HCT116 (cell line): ENCODE results near the gene ATP1B3. TPM values are rescaled to one million over a fixed set of nuclear protein-coding genes. Genes with fewer than 3 reads are reported as not detected.

Experiments used
- ATAC-seq: fragments of 200-7000 bp; cut with Tn5 transposase; 2 replicates; pipeline ENCODE4 v1.9.1; 2020; ENCODE audit warnings: mild to moderate bottlenecking, moderate library complexity
- BruUV-seq: library from RNA; stranded (reverse); fragments of 400-500 nt; replicated peaks from 2 replicates; lab custom pipeline; 2021; lab: Mats Ljungman, UMichigan
- CTCF ChIA-PET: fragments of 300-600 bp; sonication (Branson Sonifier 250); formaldehyde crosslinking; loops from one replicate; lab custom pipeline; 2021; ENCODE audit warnings: antibody characterized with exemption; lab: Charles Lee
- POLR2A ChIA-PET: fragments of 300-600, 350-600 bp; sonication (Branson Sonifier 250); formaldehyde crosslinking; loops from one replicate; lab custom pipeline; 2021; ENCODE audit warnings: antibody characterized with exemption; lab: Charles Lee
- RAD21 ChIA-PET, 2 experiments: fragments of 300-600 bp; sonication (Branson Sonifier 250); formaldehyde crosslinking; loops; one replicate each; lab custom pipeline; 2023; ENCODE audit warnings: low total read pairs in 2 of 2; ENCODE audit not compliant: uncharacterized antibody in 2 of 2, unreplicated experiment in 2 of 2, low non-redundant PET in 1 of 2; lab: Charles Lee
- DNase-seq: peaks from one replicate; pipeline ENCODE4 v3.0.0-alpha.2; 2010; ENCODE audit warnings: low read depth, low spot score
- H2AFZ ChIP-seq: fragments of 200-600 bp; shearing (Covaris generic), sonication (generic); 2 replicates; pipeline ENCODE4 v1.6.1; 2017; ENCODE audit warnings: low read depth, mixed run types, mixed read lengths, antibody characterized with exemption, low read length; ENCODE audit not compliant: poor library complexity, severe bottlenecking
- H3K27ac ChIP-seq: 2 replicates; pipeline ENCODE4 v1.5.1; 2012; ENCODE audit warnings: low read depth, low read length
- H3K27me3 ChIP-seq: fragments of 200-600 bp; sonication (generic); 2 replicates; pipeline ENCODE4 v1.6.1; 2016; ENCODE audit warnings: mixed run types, low read length, mixed read lengths; ENCODE audit not compliant: insufficient read depth
- H3K36me3 ChIP-seq, 2 experiments: fragments of 200-500 bp in 1 of 2; fragments of 200-600 bp in 1 of 2; sonication (Bioruptor generic) in 1 of 2; sonication (generic) in 1 of 2; 2 replicates each; pipeline versions ENCODE4 v1.5.1 to v1.6.1; 2014 to 2016; ENCODE audit warnings: low read length in 2 of 2, inconsistent platforms in 1 of 2, mixed read lengths in 1 of 2, mixed run types in 1 of 2; ENCODE audit not compliant: insufficient read depth in 2 of 2, control insufficient read depth in 1 of 2
- H3K4me1 ChIP-seq, 2 experiments: fragments of 200-600 bp in 1 of 2; sonication (generic) in 1 of 2; 2 replicates each; pipeline versions ENCODE4 v1.5.1 to v1.6.1; 2012 to 2017; ENCODE audit warnings: low read length in 2 of 2, inconsistent platforms in 1 of 2, mild to moderate bottlenecking in 1 of 2, mixed read lengths in 1 of 2, mixed run types in 1 of 2, moderate library complexity in 1 of 2; ENCODE audit not compliant: insufficient read depth in 2 of 2, control insufficient read depth in 1 of 2
- H3K4me2 ChIP-seq: fragments of 200-600 bp; sonication (generic); 2 replicates; pipeline ENCODE4 v1.6.1; 2017; ENCODE audit warnings: mixed run types, low read length, mixed read lengths
- H3K4me3 ChIP-seq, 2 experiments: fragments of 200-600 bp in 1 of 2; sonication (generic) in 1 of 2; replicated peaks in 1 of 2; 2 replicates each; pipeline ENCODE4 v1.5.1; 2011 to 2016; ENCODE audit warnings: low read length in 2 of 2, control low read depth in 1 of 2, low read depth in 1 of 2, mild to moderate bottlenecking in 1 of 2, mixed read lengths in 1 of 2, mixed run types in 1 of 2
- H3K79me2 ChIP-seq: fragments of 200-600 bp; sonication (generic); 2 replicates; pipeline ENCODE4 v1.6.1; 2017; ENCODE audit warnings: mild to moderate bottlenecking, mixed run types, low read length, moderate library complexity, mixed read lengths; ENCODE audit not compliant: insufficient read depth
- H3K9ac ChIP-seq: fragments of 200-600 bp; sonication (generic); 2 replicates; pipeline ENCODE4 v1.6.1; 2016; ENCODE audit warnings: low read length, mixed read lengths
- H3K9me2 ChIP-seq: fragments of 200-600 bp; sonication (generic), shearing (Covaris generic); 2 replicates; pipeline ENCODE4 v1.6.1; 2017; ENCODE audit warnings: mixed run types, mild to moderate bottlenecking, moderate library complexity; ENCODE audit not compliant: insufficient read depth
- H3K9me3 ChIP-seq, 2 experiments: fragments of 200-500 bp in 1 of 2; fragments of 200-600 bp in 1 of 2; sonication (Bioruptor generic) in 1 of 2; sonication (generic) in 1 of 2; 2 replicates each; pipeline ENCODE4 v1.6.1; 2014 to 2017; ENCODE audit warnings: low read length in 2 of 2, mixed read lengths in 2 of 2, inconsistent platforms in 1 of 2, low read depth in 1 of 2, mild to moderate bottlenecking in 1 of 2, mixed run types in 1 of 2, moderate library complexity in 1 of 2; ENCODE audit not compliant: control insufficient read depth in 1 of 2, insufficient read depth in 1 of 2
- H4K20me1 ChIP-seq: fragments of 200-600 bp; sonication (generic), shearing (Covaris generic); 2 replicates; pipeline ENCODE4 v1.6.1; 2017; ENCODE audit warnings: mixed run types, mild to moderate bottlenecking, moderate library complexity; ENCODE audit not compliant: insufficient read depth
- ELF1 ChIP-seq: IDR thresholded peaks from 2 replicates; pipeline ENCODE4 v1.6.1; 2012; ENCODE audit warnings: low read depth, borderline replicate concordance
- EZH2 ChIP-seq: fragments of 200-600 bp; sonication (generic); IDR thresholded peaks from 2 replicates; pipeline ENCODE4 v1.6.1; 2017; ENCODE audit warnings: antibody characterized with exemption, mixed run types
- FOSL1 ChIP-seq: IDR thresholded peaks from 2 replicates; pipeline ENCODE4 v1.6.1; 2012; ENCODE audit warnings: low read depth
- POLR2AphosphoS5 ChIP-seq: IDR thresholded peaks from 2 replicates; pipeline ENCODE4 v1.6.1; 2011; ENCODE audit warnings: mild to moderate bottlenecking, low read depth, low read length, moderate library complexity
- SIN3A ChIP-seq: IDR thresholded peaks from 2 replicates; pipeline ENCODE4 v1.6.1; 2012; ENCODE audit warnings: low read depth
- SP1 ChIP-seq: IDR thresholded peaks from 2 replicates; pipeline ENCODE4 v1.6.1; 2012; ENCODE audit warnings: low read depth
- SRF ChIP-seq: IDR thresholded peaks from 2 replicates; pipeline ENCODE4 v1.6.1; 2012; ENCODE audit warnings: low read depth
- TCF7L2 ChIP-seq: IDR thresholded peaks from 2 replicates; pipeline ENCODE4 v1.7.0; 2011; ENCODE audit warnings: borderline replicate concordance, inconsistent platforms; ENCODE audit not compliant: insufficient read depth, insufficient read length; ENCODE audit errors: extremely low read depth
- ZFX ChIP-seq: fragments of 450-650 bp; IDR thresholded peaks from 2 replicates; pipeline ENCODE4 v1.6.1; 2017
- ZNF274 ChIP-seq: fragments of 200-500 bp; sonication (Bioruptor generic); IDR thresholded peaks from 2 replicates; pipeline ENCODE4 v1.6.1; 2014; ENCODE audit warnings: mild to moderate bottlenecking, low read depth, low read length, inconsistent platforms
- intact Hi-C: fragments of 100-400 bp; cut with micrococcal nuclease; formaldehyde crosslinking; loops from 2 replicates; pipeline ENCODE4 v1.10.0; 2022
- total RNA-seq: library from RNA; stranded (reverse); gene quantifications from one replicate; pipeline ENCODE4 v1.2.1, GENCODE V29; 2021; ENCODE audit not compliant: unreplicated experiment
- TF ChIP-seq, protein P1 (sequence below): IDR thresholded peaks from 2 replicates; pipeline ENCODE4 v1.6.1; 2012; ENCODE audit warnings: low read depth
- TF ChIP-seq, protein P2 (sequence below): IDR thresholded peaks from 2 replicates; pipeline ENCODE4 v1.6.1; 2012

Gene ATP1B3
- total RNA-seq, 1 experiment from 2014 or later: 147 TPM

DNA sequence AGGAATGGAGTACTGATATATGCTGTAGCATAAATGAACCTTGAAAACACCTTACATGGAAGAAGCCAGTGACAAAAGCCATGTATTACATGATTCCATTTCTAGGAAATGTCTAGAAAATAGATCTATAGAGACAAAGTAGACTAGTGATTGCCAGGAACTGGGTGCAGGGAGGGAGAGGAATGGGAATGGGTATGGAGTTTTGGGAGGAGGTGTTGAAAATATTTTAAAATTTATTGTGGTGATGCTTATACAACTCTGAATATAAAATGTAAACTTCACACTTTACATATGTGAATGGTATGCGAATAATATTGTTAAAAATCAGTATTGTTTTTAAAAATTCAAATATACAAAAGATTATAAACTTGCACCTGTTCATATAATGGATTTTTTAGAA, 22.5 kb downstream of the ATP1B3 start (continued):
- TF ChIP-seq, protein P1, sequence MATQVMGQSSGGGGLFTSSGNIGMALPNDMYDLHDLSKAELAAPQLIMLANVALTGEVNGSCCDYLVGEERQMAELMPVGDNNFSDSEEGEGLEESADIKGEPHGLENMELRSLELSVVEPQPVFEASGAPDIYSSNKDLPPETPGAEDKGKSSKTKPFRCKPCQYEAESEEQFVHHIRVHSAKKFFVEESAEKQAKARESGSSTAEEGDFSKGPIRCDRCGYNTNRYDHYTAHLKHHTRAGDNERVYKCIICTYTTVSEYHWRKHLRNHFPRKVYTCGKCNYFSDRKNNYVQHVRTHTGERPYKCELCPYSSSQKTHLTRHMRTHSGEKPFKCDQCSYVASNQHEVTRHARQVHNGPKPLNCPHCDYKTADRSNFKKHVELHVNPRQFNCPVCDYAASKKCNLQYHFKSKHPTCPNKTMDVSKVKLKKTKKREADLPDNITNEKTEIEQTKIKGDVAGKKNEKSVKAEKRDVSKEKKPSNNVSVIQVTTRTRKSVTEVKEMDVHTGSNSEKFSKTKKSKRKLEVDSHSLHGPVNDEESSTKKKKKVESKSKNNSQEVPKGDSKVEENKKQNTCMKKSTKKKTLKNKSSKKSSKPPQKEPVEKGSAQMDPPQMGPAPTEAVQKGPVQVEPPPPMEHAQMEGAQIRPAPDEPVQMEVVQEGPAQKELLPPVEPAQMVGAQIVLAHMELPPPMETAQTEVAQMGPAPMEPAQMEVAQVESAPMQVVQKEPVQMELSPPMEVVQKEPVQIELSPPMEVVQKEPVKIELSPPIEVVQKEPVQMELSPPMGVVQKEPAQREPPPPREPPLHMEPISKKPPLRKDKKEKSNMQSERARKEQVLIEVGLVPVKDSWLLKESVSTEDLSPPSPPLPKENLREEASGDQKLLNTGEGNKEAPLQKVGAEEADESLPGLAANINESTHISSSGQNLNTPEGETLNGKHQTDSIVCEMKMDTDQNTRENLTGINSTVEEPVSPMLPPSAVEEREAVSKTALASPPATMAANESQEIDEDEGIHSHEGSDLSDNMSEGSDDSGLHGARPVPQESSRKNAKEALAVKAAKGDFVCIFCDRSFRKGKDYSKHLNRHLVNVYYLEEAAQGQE: no peak
- TF ChIP-seq ELF1: no peak
- no peak for TF ChIP-seq EZH2
- TF ChIP-seq, protein P2, sequence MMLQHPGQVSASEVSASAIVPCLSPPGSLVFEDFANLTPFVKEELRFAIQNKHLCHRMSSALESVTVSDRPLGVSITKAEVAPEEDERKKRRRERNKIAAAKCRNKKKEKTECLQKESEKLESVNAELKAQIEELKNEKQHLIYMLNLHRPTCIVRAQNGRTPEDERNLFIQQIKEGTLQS: no peak

DNA sequence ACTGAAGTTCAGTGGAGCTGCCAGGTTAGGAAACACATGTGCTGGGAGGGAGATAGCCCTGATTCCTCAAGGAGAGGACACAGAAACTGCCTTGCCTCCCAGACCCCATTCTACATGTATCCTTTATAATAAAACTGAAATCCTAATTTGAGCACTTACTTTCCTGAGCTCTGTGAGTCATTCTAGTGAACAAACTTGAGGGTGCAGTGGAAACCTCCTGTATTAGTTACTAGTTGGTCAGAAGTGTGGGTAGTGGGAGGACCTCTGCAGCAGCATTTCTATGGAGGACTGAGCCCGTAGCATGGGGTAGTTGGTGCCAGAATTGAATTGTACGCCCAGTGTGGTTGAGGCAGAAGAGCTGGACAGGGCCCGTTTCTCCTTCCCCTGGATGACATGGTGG, 23.9 kb downstream of the ATP1B3 start:
- no peaks in the 10 kb centered on the region for H3K4me1 ChIP-seq
- ChIA-PET CTCF (interaction anchor here (1.3 kb wide), 1 partner anchor 13 kb away, joined by 3 read pairs; no protein-coding TSS in a partner anchor), POLR2A (no interaction called here), RAD21 (no interaction called here)
- peaks cover 95% of the 10 kb centered on the region for H3K79me2 ChIP-seq
- intact Hi-C loops: no loop called here
- H3K9me3 ChIP-seq: peaks cover 4 to 10% of the 10 kb centered on the region in 2 experiments; a peak in 1 of 4 replicates
- no peak for ATAC-seq
- H3K4me3 ChIP-seq: no peak overlapping the region
- peaks cover 8 to 29% of the 10 kb centered on the region in 2 experiments; a peak in 2 of 4 replicates for H3K36me3 ChIP-seq
- no peak overlapping the region for H2AFZ ChIP-seq
- no peak for DNase-seq
- peaks cover 8% of the 10 kb centered on the region; the same call in 1 of the 2 replicates for H4K20me1 ChIP-seq
- no TSS peak for BruUV-seq
- no peak overlapping the region for H3K9ac ChIP-seq
- TF ChIP-seq TCF7L2: no peak
- TF ChIP-seq FOSL1: no peak
- TF ChIP-seq SP1: no peak
- TF ChIP-seq EZH2: no peak
- TF ChIP-seq, protein P1: no peak
- TF ChIP-seq SRF: no peak
- TF ChIP-seq SIN3A: no peak
- no peak for TF ChIP-seq ZNF274
- no peak for TF ChIP-seq POLR2AphosphoS5
- no peak for TF ChIP-seq ZFX
- no peak for TF ChIP-seq ELF1
- H3K27me3 ChIP-seq: no peaks in the 10 kb centered on the region
- no peak overlapping the region for H3K4me2 ChIP-seq
- no peaks in the 10 kb centered on the region for H3K9me2 ChIP-seq
- no peak overlapping the region for H3K27ac ChIP-seq
